ENCODE results near the gene DNAJB12.
"Not testable (repeated sequence)": the region's sequence is repeated elsewhere in the genome, so short reads cannot be mapped to it uniquely, and the experiment has no call there.

DNAJB12 gene

DNA sequence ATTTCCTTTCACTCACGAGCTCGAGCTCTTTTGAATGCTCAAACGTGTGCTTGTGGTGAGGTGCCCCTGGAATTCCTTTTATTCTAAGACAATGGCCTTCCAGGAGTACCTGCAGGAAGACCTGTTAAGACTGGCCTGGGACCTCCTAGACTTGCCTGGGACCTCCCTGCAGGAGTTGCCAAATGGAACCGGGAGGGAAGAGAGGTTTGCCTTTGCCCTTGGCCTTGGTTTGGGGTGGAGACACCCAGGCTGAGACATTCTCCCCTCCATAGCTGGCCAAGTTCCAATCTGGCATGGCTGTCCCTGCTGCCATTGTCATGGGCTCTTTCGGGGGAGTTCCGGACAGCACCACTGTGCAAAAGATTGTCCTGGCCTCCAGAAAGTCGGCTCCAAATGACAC, 39.7 kb downstream of the DNAJB12 start:
- DNase-seq = no peak

DNA sequence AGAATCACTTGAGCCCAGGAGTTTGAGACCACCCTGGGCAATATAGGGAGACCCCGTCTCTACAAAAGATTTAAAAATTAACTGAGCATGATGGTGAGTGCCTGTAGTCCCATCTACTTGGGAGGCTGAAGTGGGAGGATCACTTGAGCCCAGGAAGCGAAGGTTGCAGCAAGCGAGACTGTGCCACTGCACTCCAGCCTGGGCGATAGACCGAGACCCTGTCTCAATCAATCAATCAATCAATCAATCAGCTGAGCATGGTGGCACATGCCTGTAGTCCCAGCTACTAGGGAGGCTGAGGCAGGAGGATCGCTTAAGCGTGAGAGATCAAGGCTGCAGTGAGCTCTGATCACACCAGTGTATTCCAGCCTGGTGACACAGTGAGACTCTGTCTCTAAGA, 40.5 kb downstream of the DNAJB12 start:
- DNase-seq = no peak

DNA sequence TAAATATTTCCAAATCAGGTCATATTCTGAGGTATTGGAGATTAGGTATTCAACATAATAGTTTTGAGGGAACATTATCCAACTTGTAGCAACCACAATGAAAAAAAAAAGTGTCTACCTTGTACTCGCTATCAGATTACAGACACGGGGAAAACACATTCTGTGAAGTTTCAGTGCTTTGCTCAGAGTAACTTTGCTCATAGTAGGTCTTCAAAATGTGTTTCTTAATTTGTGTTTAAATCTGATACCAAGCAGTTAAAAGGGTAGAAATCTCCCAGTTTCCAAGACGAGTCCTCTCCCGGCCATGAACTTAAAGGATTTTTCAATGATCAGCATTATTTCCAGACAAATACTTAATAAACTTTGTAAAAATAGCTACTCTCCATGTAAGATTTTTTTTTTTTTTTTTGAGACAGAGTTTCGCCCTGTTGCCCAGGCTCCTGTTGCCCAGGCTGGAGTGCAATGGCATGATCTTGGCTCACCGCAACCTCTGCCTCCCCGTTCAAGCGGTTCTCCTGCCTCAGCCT, 41.8 kb downstream of the DNAJB12 start:
- DNase-seq = no peak

DNA sequence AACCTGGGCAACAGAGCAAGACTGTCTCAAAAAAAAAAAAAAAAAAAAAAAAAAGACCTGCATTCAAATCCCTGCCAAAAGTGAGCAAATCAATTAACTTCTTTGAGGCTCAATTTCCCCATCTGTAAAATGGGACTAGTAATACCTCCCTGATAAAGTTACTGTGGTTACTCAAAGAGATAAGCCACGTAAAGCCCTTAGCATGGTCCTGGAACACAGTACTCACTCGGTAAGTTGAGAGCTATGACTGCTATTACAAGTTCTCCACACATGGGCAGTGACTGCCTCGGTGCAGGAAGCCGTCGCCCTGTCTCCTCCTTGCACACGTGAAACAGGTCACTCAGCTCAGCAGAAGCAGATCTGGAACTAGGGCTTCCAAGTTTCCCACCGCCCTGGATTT, 43.1 kb downstream of the DNAJB12 start:
- no peak for DNase-seq

- no peak for DNase-seq
Measured at GRCh38 chr10:72310636-72311035, 44.1 kb downstream of the DNAJB12 start.

DNA sequence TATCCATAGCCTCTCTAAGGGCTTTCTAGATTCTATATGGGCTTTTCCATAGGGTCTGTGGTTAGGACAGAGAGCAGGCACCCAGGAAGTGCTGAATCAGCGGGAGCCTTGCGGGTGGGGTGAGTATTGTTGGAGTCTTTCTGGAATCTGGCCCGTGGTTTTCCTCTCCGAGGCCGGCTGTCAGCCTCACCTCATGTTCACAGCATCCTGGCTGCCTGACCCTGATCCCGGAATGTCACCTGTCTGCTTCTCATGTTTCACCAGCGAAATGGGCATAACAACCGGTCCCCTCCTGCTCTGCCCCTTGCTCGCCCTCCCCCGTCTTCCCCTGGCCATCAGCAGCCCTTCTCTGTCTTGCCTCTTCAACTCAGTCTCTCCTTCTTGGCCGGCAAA, 44.5 kb downstream of the DNAJB12 start:
- no peak for DNase-seq

- DNase-seq = no peak
Measured at GRCh38 chr10:72309290-72310240, 45.2 kb downstream of the DNAJB12 start.

GRCh38 chr10:72308320-72308987, 46.3 kb downstream of the DNAJB12 start:
- DNase-seq = no peak

DNA sequence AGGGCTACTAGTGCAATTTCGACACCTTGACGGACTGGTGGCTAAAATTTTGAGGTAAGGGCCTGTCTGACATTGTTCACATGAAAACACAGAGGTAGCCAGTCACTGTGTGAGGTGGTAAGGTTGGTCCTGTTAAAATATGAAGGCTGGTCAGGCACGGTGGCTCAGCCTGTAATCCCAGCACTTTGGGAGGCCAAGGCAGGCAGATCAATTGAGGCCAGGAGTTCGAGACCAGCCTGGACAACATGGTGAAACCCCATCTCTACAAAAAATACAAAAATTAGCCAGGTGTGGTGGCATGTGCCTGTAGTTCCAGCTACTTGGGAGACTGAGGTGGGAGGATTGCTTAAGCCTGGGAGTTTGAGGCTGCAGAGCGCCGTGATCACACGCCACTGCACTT, 47.0 kb downstream of the DNAJB12 start:
- DNase-seq = not testable (repeated sequence)

DNA sequence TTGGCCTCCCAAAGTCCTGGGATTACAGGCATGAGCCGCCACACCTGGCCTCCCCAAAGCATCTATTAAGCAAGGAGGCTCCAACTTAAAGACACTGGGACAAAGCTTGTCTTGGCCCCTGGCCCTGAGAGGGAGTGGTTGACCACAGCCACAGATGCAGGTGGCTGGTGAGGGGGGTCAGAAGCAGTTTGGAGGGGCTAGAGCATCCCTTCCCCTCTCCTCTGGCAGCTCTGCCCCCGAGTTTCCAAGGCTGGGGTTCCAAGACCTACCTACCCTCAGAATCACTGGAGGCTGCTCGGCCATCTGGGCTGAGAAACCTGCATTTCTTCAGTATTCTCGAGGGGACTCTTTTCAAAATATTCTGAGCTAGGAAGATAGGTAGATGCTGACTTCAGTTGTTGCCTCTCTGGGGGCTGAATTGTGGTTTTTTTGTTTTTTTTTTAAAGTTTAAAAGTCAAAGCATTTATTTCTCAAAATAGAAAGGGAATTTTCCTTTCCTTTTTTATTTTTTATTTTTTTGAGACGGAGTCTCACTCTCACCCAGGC, 48.4 kb downstream of the DNAJB12 start:
- DNase-seq = no peak

DNA sequence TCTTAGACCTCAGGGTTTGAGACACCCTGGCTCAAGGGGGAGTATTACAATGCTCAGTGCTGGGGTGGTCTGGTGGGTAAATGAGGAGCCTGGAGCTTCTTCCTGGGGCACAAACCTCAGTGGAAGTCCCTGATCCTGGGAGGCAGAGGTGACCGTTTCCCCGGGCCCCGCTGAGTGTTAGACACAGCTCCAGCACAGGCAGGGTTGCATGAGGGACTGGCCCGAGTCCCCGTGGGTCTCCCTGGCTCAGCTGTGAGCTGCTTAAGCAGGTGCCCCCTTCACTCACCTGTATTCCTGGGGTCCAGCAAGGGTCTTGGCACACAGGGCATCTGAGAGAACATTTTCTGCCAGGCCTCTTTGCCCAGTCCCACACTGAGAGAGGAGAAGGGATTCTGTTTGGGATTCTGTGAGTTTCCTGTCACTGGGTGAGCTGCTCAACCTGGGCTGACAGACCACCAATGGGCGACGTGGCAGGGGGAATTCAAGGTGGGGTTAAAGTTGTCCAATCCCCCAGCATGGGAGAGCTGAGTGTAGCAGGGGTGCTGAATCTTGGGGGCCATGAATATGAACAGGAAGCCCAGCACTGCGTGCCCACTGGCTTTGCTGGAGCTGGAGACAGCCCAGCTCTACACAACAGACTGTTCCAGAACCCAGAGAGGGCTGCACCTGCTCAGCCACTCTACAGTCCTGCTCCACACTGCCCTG, 51.1 kb downstream of the DNAJB12 start:
- DNase-seq = no peak

DNA sequence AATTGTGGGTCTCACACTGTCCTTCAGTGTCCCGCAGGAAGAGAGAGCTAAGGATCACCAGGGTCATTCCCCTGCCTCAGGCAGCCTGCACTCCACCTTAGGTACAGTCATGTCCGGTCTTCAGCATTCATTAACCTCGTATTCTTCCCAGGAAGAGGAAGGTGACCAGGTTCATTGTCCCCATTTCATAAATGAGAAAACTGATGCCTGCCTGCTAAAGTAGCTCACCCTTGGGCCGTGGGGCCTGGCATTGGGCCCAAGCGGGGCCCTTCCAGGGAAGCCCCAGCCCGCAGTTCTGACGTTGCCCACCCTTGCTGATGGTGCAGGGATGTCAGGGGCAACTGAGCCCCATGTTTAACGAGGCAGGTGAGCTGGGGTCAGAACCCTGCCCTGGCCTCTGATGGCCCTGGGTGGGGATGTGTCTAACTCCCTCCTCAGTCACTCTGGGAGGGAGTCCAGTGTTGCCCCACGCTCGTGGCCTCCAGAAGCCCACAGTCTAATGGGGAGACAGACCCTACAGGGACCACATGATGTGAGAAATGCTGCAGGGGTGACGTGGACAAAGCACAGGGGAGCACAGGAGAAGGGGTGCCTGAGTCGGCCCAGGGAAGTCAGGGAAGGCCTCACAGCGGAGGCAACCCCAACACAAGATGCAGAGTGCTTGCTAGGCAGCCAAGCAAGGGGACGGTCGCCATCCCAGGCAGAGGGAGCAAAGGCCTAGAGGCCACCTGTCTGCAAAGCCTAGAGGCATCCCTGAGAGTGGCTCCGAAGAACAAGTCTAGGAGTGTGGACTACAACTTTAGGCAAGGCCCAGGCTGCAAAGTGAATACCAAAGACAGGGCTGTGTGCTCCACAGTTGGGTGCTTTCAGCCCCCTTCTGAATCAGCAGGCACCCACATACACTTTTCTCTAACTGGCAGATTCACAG, 55.9 kb downstream of the DNAJB12 start:
- DNase-seq = no peak

- DNase-seq = peak; percentile 94
Measured at GRCh38 chr10:72297805-72298591, 56.7 kb downstream of the DNAJB12 start.

DNA sequence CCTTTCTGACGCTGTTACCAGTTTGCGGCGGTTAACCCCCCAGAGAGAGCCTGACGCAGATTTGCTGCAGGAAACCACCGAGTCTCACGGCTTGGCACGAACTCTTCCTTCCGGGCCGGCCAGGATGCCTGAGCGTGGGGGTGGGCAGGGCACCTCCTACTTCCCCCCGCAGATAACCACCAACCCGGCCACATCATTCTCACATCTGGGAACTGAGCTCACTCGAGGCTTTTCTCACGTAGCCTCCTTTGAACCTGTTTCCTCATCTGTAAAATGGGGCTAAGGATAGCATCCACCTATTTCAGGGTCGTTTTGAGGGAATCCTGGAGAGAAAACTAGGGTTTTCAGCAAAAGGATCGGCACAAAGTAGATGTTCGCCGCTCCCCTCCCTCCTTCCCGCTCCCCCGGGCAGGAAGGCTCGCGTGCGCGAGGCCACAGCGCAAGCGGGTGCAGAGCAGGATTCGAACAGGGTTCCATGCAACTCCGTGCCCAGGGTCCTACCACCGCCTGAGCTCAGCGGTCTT, 57.4 kb downstream of the DNAJB12 start:
- peak; percentile 96 for DNase-seq

- DNase-seq = not testable (repeated sequence)
Measured at GRCh38 chr10:72296829-72297280, 57.9 kb downstream of the DNAJB12 start.

DNA sequence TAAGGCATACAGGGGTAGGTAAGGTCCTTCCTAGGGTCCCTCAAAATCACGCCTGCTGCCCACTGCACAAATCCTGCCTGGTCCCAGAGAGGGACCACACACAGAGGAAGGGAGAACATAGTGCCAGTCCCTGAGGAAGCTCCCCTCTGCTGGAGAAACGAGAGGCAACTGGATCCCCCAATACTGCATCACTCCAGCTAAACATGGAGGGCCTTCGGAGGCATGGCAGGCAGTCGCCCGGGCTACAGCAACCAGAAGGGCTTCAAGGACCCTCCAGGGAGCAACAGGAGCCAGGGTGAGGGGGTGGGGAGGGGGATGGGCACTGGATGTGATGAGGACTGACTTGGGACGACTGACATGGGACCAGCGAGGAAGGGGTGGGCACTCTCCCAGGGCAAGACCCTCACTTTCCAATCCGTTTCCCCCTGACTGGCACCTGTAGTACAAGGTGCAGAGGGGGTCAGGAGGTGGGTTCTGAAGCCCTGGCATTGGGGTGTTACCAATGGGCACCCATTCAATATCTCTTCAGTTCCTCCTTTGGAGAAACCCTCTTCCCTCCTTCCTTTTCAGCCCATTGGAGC, 59.3 kb downstream of the DNAJB12 start:
- DNase-seq = no peak

DNA sequence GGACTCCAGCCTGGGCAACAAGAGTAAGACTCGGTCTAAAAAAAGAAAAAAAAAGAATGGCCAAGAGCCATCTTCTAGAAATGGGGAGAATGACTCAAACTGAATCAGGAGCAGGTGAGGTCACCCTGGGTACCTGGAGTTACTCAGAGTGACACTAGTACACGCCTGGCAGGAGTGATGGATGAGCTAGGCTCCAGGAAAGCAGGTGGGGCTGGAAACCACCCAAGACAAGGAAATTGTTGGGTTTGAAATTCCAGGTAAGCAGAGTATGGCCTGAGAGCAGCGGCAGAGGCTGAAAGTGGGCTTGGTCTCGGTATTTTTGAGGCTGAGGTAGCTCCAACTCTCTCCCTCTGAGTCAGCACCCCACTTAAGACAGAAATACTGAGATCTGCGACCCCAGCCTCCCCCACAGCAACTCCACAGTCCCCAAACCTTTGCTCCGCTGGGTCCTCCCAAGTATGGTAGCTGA, 62.5 kb downstream of the DNAJB12 start:
- peak; percentile 68 for DNase-seq

GRCh38 chr10:72291019-72291532, 63.6 kb downstream of the DNAJB12 start:
- peak; percentile 39 for DNase-seq

- no peak for DNase-seq
Measured at GRCh38 chr10:72285972-72286521, 68.7 kb downstream of the DNAJB12 start.

DNA sequence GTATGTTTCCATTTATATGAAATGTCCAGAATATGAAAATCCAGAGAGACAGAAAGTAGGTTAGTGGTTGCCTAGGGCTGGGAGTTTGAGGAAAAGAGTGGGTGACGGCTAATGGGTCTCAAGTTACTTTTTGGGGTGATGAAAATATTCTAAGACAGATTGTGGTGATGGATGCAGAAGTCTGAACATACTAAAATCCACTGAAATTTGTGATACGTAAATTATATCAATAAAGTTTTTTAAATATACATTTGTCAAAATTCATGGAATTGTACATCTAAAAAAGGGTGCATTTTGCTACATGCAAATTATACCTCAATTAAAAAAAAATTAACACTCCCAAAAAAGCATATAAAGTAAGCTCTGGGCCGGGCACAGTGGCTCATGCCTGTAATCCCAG, 71.6 kb downstream of the DNAJB12 start:
- DNase-seq = no peak
